OCI-M1 (cell line): ENCODE data around the gene SYCP2.

Experiments
- DNase-seq: peaks from one replicate; lab custom pipeline; 2025; lab: John Stamatoyannopoulos, UW

SYCP2 gene

GRCh38 chr20:59945175-59945574, 11.7 kb upstream of the SYCP2 start:
- no peak for DNase-seq

GRCh38 chr20:59944726-59945125, 11.3 kb upstream of the SYCP2 start:
- DNase-seq: no peak

GRCh38 chr20:59942245-59942644, 8.8 kb upstream of the SYCP2 start:
- no peak for DNase-seq

GRCh38 chr20:59940956-59941294, 7.5 kb upstream of the SYCP2 start:
- no peak for DNase-seq

- DNase-seq: peak; percentile 94
Measured at GRCh38 chr20:59940129-59940955, 6.9 kb upstream of the SYCP2 start, which contains the start of the genes FAM217B and PPP1R3D. FAM217B (plus strand) TSS chr20:59940389; CDS start chr20:59943944, 3,555 bp downstream. PPP1R3D (minus strand) TSS chr20:59940305; CDS start chr20:59939931, 374 bp downstream.

- DNase-seq: no peak
Measured at GRCh38 chr20:59939879-59940128, 6.4 kb upstream of the SYCP2 start.

GRCh38 chr20:59939052-59939878, 5.8 kb upstream of the SYCP2 start:
- no peak for DNase-seq

GRCh38 chr20:59938696-59939051, 5.2 kb upstream of the SYCP2 start:
- DNase-seq: no peak

- no peak for DNase-seq
Measured at GRCh38 chr20:59938221-59938620, 4.8 kb upstream of the SYCP2 start.

- DNase-seq: no peak
Measured at GRCh38 chr20:59937150-59937549, 3.7 kb upstream of the SYCP2 start.

GRCh38 chr20:59936409-59936808, 3.0 kb upstream of the SYCP2 start:
- DNase-seq: no peak

GRCh38 chr20:59935457-59936185, 2.2 kb upstream of the SYCP2 start:
- DNase-seq: no peak

- peak; percentile 56 for DNase-seq
Measured at GRCh38 chr20:59933849-59934585, 580 bp upstream of the SYCP2 start.

- DNase-seq: no peak
Measured at GRCh38 chr20:59932616-59933295, 681 bp downstream of the SYCP2 start.

GRCh38 chr20:59931511-59932312, 1.7 kb downstream of the SYCP2 start:
- no peak for DNase-seq

GRCh38 chr20:59925899-59926298, 7.5 kb downstream of the SYCP2 start:
- no peak for DNase-seq

- no peak for DNase-seq
Measured at GRCh38 chr20:59925359-59925758, 8.1 kb downstream of the SYCP2 start.

GRCh38 chr20:59923514-59923913, 9.9 kb downstream of the SYCP2 start:
- no peak for DNase-seq

- no peak for DNase-seq
Measured at GRCh38 chr20:59920944-59921343, 12.5 kb downstream of the SYCP2 start.

- peak; percentile 77 for DNase-seq
Measured at GRCh38 chr20:59912609-59913008, 20.8 kb downstream of the SYCP2 start.

- no peak for DNase-seq
Measured at GRCh38 chr20:59911041-59911440, 22.4 kb downstream of the SYCP2 start.
